ENCODE data around the gene CD53. TPM values are rescaled to one million over a fixed set of nuclear protein-coding genes. Genes with fewer than 3 reads are reported as not detected.

The CD53 gene
- total and polyA plus RNA-seq, 2 experiments from 2014 or later: 0.79 to 1.4 TPM

DNA sequence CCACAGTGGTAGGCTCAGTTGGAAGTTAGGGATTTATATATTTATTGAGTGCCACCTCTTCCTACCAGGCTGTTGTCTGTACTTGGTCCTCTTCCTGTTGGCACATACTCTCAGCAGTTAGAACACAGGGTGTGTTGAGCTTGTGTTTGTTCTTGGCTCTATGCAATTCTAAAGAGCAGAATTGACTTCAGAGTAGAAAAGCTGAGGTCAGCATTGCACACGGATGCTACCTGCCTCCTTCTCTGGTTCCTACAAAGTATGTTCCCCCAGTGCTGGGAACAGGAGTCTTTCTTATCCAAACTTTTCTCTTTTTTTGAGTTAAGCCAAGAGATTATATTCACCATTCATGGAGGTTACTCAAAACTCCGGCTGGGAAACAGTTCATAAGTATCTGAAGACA lies 16.5 kb upstream of the CD53 start:
- no peak overlapping the region for H3K4me2 ChIP-seq
- H3K9me3 ChIP-seq (ENCODE audit: low read depth): no peaks in the 10 kb centered on the region
- H3K27ac ChIP-seq: no peak overlapping the region
- H3K9me2 ChIP-seq (replicated peaks; ENCODE audit: insufficient read depth): no peaks in the 10 kb centered on the region
- H3K79me2 ChIP-seq: no peaks in the 10 kb centered on the region
- no peak overlapping the region for H3K4me3 ChIP-seq
- peaks cover 3% of the 10 kb centered on the region for H3K27me3 ChIP-seq
- 72% methylated on average over 2 of the region's 2 CpGs for WGBS (ENCODE audit: low lambda C conversion rate, missing lambda C conversion rate)
- TF ChIP-seq EZH2 (IDR thresholded peaks at IDR 0.05; ENCODE audit: borderline replicate concordance) (no peak), EZH2phosphoT487 (IDR thresholded peaks at IDR 0.05; ENCODE audit: low read depth, severe bottlenecking, unreplicated experiment) (no peak)
- TF ChIP-seq, protein P1, sequence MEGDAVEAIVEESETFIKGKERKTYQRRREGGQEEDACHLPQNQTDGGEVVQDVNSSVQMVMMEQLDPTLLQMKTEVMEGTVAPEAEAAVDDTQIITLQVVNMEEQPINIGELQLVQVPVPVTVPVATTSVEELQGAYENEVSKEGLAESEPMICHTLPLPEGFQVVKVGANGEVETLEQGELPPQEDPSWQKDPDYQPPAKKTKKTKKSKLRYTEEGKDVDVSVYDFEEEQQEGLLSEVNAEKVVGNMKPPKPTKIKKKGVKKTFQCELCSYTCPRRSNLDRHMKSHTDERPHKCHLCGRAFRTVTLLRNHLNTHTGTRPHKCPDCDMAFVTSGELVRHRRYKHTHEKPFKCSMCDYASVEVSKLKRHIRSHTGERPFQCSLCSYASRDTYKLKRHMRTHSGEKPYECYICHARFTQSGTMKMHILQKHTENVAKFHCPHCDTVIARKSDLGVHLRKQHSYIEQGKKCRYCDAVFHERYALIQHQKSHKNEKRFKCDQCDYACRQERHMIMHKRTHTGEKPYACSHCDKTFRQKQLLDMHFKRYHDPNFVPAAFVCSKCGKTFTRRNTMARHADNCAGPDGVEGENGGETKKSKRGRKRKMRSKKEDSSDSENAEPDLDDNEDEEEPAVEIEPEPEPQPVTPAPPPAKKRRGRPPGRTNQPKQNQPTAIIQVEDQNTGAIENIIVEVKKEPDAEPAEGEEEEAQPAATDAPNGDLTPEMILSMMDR (IDR thresholded peaks at IDR 0.05; ENCODE audit: poor library complexity): no peak
- no peaks in the 10 kb centered on the region for H4K20me1 ChIP-seq (ENCODE audit: insufficient read depth, poor library complexity, severe bottlenecking)
- H3K36me3 ChIP-seq (replicated peaks; ENCODE audit: insufficient read depth, low read depth): no peaks in the 10 kb centered on the region
- no peak for DNase-seq (ENCODE audit: low spot score)
- no peak overlapping the region for H2AFZ ChIP-seq
- H3K4me1 ChIP-seq (ENCODE audit: insufficient read depth): no peaks in the 10 kb centered on the region

DNA sequence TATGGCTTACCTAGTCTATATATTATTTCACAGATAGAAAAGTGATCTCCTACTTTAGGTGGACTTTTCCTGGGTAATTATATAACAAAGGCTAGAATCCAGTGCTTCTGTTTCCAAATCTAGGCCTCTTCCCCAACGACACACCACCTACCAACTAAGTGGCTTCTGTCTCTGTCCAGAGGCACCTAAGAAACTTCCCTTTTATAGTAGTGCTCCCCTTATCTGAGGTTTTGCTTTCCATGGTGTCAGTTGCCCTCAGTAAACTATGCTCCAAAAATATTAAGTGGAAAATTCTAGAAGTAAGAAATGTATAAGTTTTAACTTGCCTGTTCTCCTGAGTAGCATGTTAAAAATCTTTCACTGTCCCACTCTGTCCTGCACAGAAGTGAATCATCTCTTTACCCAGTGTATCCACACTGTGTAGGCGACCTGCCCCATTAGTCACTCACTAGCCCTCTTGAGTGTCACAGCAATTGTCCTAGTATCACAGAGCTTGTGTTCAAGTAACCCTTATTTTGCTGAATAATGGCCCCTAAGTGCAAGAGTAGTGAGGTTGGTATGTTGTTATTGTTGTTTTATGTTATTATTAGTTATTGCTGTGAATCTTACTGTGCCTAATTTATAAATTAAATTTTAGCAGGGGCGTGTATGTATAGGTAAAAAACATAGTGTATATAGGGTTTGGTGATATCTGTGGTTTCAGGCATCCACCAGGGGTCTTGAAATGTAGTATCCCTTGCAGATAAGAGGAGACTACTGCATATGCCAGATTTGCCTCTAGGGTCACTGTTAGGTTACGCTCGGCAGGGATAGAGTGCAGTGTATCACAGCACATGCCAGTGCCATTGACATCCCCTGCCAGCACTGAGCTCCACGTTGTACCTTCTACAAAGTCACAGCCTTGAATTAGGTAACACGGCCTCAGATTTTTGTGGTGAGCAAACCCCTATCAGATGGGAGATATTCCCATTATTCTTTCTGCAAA lies 14.7 kb upstream of the CD53 start:
- Histone ChIP-seq H3K9me3 (ENCODE audit: low read depth) (no peaks in the 10 kb centered on the region), H3K36me3 (replicated peaks; ENCODE audit: insufficient read depth, low read depth) (no peaks in the 10 kb centered on the region), H4K20me1 (ENCODE audit: insufficient read depth, poor library complexity, severe bottlenecking) (no peaks in the 10 kb centered on the region), H3K4me1 (ENCODE audit: insufficient read depth) (no peaks in the 10 kb centered on the region), H2AFZ (no peak overlapping the region), H3K4me3 (no peak overlapping the region), H3K4me2 (no peak overlapping the region), H3K9me2 (replicated peaks; ENCODE audit: insufficient read depth) (no peaks in the 10 kb centered on the region), H3K27me3 (peaks cover 3% of the 10 kb centered on the region), H3K79me2 (no peaks in the 10 kb centered on the region), H3K27ac (no peak overlapping the region)
- TF ChIP-seq, protein P1 (IDR thresholded peaks at IDR 0.05; ENCODE audit: poor library complexity): no peak
- TF ChIP-seq EZH2phosphoT487 (IDR thresholded peaks at IDR 0.05; ENCODE audit: low read depth, severe bottlenecking, unreplicated experiment): no peak
- TF ChIP-seq EZH2 (IDR thresholded peaks at IDR 0.05; ENCODE audit: borderline replicate concordance): no peak
- DNase-seq (ENCODE audit: low spot score): no peak
- WGBS (ENCODE audit: low lambda C conversion rate, missing lambda C conversion rate): 78% methylated on average over 7 of the region's 7 CpGs

DNA sequence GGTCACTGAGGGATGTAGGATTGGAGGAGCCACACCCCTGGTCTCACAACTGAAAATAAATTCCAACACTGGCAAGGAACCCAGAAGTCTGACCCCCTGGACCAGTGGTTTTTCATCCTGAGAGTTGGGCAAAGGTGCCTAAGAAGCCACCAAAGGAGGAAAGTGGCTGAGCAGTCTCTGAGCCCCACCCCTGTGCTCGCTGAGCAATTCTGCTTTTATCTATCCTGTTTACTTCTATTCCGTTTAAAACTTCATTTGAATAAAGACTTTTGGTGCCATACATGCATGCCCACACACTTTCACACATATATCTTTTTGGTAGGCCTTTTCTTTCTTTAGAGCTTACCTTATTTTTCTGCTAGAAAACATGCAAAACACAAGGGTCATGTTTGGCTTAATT lies 13.9 kb upstream of the CD53 start:
- WGBS (ENCODE audit: low lambda C conversion rate, missing lambda C conversion rate): 78% methylated on average over 2 of the region's 2 CpGs
- no peak overlapping the region for H3K4me2 ChIP-seq

More for the DNA sequence above, 13.9 kb upstream of the CD53 start:
- no peak for TF ChIP-seq EZH2phosphoT487 (IDR thresholded peaks at IDR 0.05; ENCODE audit: low read depth, severe bottlenecking, unreplicated experiment)
- TF ChIP-seq, protein P1 (IDR thresholded peaks at IDR 0.05; ENCODE audit: poor library complexity): no peak
- TF ChIP-seq EZH2 (IDR thresholded peaks at IDR 0.05; ENCODE audit: borderline replicate concordance): no peak
- Histone ChIP-seq H2AFZ (no peak overlapping the region), H3K27ac (no peak overlapping the region), H3K36me3 (replicated peaks; ENCODE audit: insufficient read depth, low read depth) (no peaks in the 10 kb centered on the region), H3K4me1 (ENCODE audit: insufficient read depth) (no peaks in the 10 kb centered on the region), H3K9me3 (ENCODE audit: low read depth) (no peaks in the 10 kb centered on the region), H3K79me2 (no peaks in the 10 kb centered on the region), H3K4me3 (no peak overlapping the region), H4K20me1 (ENCODE audit: insufficient read depth, poor library complexity, severe bottlenecking) (no peaks in the 10 kb centered on the region), H3K9me2 (replicated peaks; ENCODE audit: insufficient read depth) (no peaks in the 10 kb centered on the region), H3K27me3 (no peaks in the 10 kb centered on the region)
- DNase-seq (ENCODE audit: low spot score): no peak
